GM04503 (cell line): ENCODE results near the gene NCBP2.

Experiments used
- DNase-seq: peaks from one replicate; pipeline ENCODE4 v3.0.0-alpha.2; 2012; ENCODE audit warnings: low read depth

Gene NCBP2

GRCh38 chr3:196942226-196942914 lies at the start of gene NCBP2:
TSS of gene NCBP2 (minus strand) at chr3:196942528. CDS start at chr3:196942503, 25 bp downstream.
- peak; percentile 84 for DNase-seq

- DNase-seq = no peak
Observed at GRCh38 chr3:196991581-196992460, 49.5 kb upstream of the NCBP2 start.

GRCh38 chr3:196990601-196991007 lies 48.3 kb upstream of the NCBP2 start:
- no peak for DNase-seq

- no peak for DNase-seq
Observed at GRCh38 chr3:196989721-196990262, 47.5 kb upstream of the NCBP2 start.

GRCh38 chr3:196988241-196989029 lies 46.1 kb upstream of the NCBP2 start:
- no peak for DNase-seq

GRCh38 chr3:196987022-196987421 lies 44.7 kb upstream of the NCBP2 start:
- no peak for DNase-seq

- no peak for DNase-seq
Observed at GRCh38 chr3:196985954-196986885, 43.9 kb upstream of the NCBP2 start.

- DNase-seq = no peak
Observed at GRCh38 chr3:196985298-196985697, 43.0 kb upstream of the NCBP2 start.

- no peak for DNase-seq
Observed at GRCh38 chr3:196983186-196983585, 40.9 kb upstream of the NCBP2 start.

- no peak for DNase-seq
Observed at GRCh38 chr3:196981657-196982056, 39.3 kb upstream of the NCBP2 start.

- no peak for DNase-seq
Observed at GRCh38 chr3:196979545-196979944, 37.2 kb upstream of the NCBP2 start.

GRCh38 chr3:196976941-196977340 lies 34.6 kb upstream of the NCBP2 start:
- no peak for DNase-seq

GRCh38 chr3:196975349-196975748 lies 33.0 kb upstream of the NCBP2 start:
- DNase-seq = no peak

- no peak for DNase-seq
Observed at GRCh38 chr3:196974661-196975060, 32.3 kb upstream of the NCBP2 start.

GRCh38 chr3:196971094-196971698 lies 28.9 kb upstream of the NCBP2 start:
- no peak for DNase-seq

GRCh38 chr3:196970547-196971093 lies 28.3 kb upstream of the NCBP2 start:
- no peak for DNase-seq

GRCh38 chr3:196969660-196970546 lies 27.6 kb upstream of the NCBP2 start:
- DNase-seq = no peak

- DNase-seq = no peak
Observed at GRCh38 chr3:196969134-196969659, 26.9 kb upstream of the NCBP2 start.
